Measurements from ENCODE around the gene MAGI2.

MAGI2 gene

GRCh38 chr7:78783179-78783962, 670.1 kb downstream of the MAGI2 start:
- H3K9me2 ChIP-seq (replicated peaks; ENCODE audit: control insufficient read depth, low read length) = no peaks in the 10 kb centered on the region
- H3F3A ChIP-seq (ENCODE audit: control insufficient read depth, insufficient read depth) = no peaks in the 10 kb centered on the region
- H4K20me1 ChIP-seq (ENCODE audit: control insufficient read depth, insufficient read depth, low read depth, low read length) = no peaks in the 10 kb centered on the region
- no peaks in the 10 kb centered on the region for H3K9me3 ChIP-seq (ENCODE audit: control insufficient read depth, insufficient read depth, low read length)
- H3K4me1 ChIP-seq (ENCODE audit: control insufficient read depth, low read length) = no peaks in the 10 kb centered on the region
- TF ChIP-seq CTCF (IDR thresholded peaks at IDR 0.05; ENCODE audit: low read depth, low read length, poor library complexity, severe bottlenecking) = no peak
- no peak for TF ChIP-seq EZH2phosphoT487 (IDR thresholded peaks at IDR 0.05; ENCODE audit: borderline replicate concordance, low read length)
- no peaks in the 10 kb centered on the region for H3K79me2 ChIP-seq (ENCODE audit: control insufficient read depth, low read length)
- no peak overlapping the region for H3K27ac ChIP-seq (ENCODE audit: low read depth, low read length)
- H3K4me3 ChIP-seq (ENCODE audit: low read length) = no peak overlapping the region
- H3K27me3 ChIP-seq (ENCODE audit: control insufficient read depth, low read length) = no peaks in the 10 kb centered on the region
- H3K36me3 ChIP-seq (ENCODE audit: control insufficient read depth, low read length) = no peaks in the 10 kb centered on the region
- H3K4me2 ChIP-seq (ENCODE audit: low read length) = no peak overlapping the region

DNA sequence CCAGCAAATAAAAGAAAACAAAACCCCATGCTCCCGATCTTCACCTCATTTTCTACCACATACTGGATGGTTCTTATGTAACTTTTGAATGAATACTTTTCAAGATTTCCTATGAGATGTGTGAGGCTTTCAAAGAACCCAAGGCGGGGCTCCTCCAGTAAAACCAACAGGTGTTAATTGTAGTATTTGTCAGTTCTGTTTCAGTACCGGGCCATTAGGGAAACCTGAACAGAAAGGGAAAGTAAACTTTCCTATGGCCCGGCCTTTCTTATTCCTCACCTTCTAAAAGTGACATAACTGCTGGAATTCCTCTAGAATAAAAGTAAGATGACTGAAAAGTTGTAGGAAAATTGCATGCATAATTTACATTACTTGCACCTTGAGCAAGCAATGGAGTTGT, 672.9 kb downstream of the MAGI2 start:
- no peaks in the 10 kb centered on the region for H3K9me3 ChIP-seq (ENCODE audit: control insufficient read depth, insufficient read depth, low read length)
- no peaks in the 10 kb centered on the region for H3K36me3 ChIP-seq (ENCODE audit: control insufficient read depth, low read length)
- no peak overlapping the region for H3K4me3 ChIP-seq (ENCODE audit: low read length)
- no peak for TF ChIP-seq EZH2phosphoT487 (IDR thresholded peaks at IDR 0.05; ENCODE audit: borderline replicate concordance, low read length)
- TF ChIP-seq CTCF (IDR thresholded peaks at IDR 0.05; ENCODE audit: low read depth, low read length, poor library complexity, severe bottlenecking) = no peak
- no peaks in the 10 kb centered on the region for H3K9me2 ChIP-seq (replicated peaks; ENCODE audit: control insufficient read depth, low read length)
- no peaks in the 10 kb centered on the region for H3K79me2 ChIP-seq (ENCODE audit: control insufficient read depth, low read length)
- no peak overlapping the region for H3K4me2 ChIP-seq (ENCODE audit: low read length)
- 0 out of 2 replicates have a peak, but pooled peaks cover 3% of the 10 kb centered on the region for H3F3A ChIP-seq (ENCODE audit: control insufficient read depth, insufficient read depth)
- H3K27me3 ChIP-seq (ENCODE audit: control insufficient read depth, low read length) = no peaks in the 10 kb centered on the region
- no peak overlapping the region for H3K27ac ChIP-seq (ENCODE audit: low read depth, low read length)
- H3K4me1 ChIP-seq (ENCODE audit: control insufficient read depth, low read length) = no peaks in the 10 kb centered on the region
- H4K20me1 ChIP-seq (ENCODE audit: control insufficient read depth, insufficient read depth, low read depth, low read length) = no peaks in the 10 kb centered on the region

DNA sequence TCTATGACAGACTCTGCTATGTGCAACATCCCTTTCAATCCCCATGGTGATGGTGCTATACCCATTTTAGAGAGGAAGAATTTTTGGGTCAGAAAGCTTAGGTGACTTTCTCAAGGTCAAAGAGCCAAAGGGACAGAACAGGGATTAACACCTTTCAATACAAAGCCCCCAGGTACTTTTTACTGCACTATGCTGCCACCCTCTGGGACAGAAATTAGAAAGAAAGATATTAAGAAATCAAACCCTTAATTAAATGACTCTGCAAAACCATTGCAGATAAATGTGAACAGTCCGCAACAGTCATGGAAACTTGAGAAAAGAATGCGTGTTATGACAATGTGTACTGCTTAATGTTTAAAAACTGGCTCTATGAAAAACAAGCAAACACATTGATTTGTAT, 673.7 kb downstream of the MAGI2 start:
- TF ChIP-seq CTCF (IDR thresholded peaks at IDR 0.05; ENCODE audit: low read depth, low read length, poor library complexity, severe bottlenecking) (peak; percentile 11), EZH2phosphoT487 (IDR thresholded peaks at IDR 0.05; ENCODE audit: borderline replicate concordance, low read length) (no peak)
- Histone ChIP-seq H3F3A (ENCODE audit: control insufficient read depth, insufficient read depth) (0 out of 2 replicates have a peak, but pooled peaks cover 3% of the 10 kb centered on the region), H3K4me3 (ENCODE audit: low read length) (no peak overlapping the region), H4K20me1 (ENCODE audit: control insufficient read depth, insufficient read depth, low read depth, low read length) (no peaks in the 10 kb centered on the region), H3K4me2 (ENCODE audit: low read length) (no peak overlapping the region), H3K9me2 (replicated peaks; ENCODE audit: control insufficient read depth, low read length) (no peaks in the 10 kb centered on the region), H3K79me2 (ENCODE audit: control insufficient read depth, low read length) (no peaks in the 10 kb centered on the region), H3K9me3 (ENCODE audit: control insufficient read depth, insufficient read depth, low read length) (no peaks in the 10 kb centered on the region), H3K4me1 (ENCODE audit: control insufficient read depth, low read length) (no peaks in the 10 kb centered on the region), H3K36me3 (ENCODE audit: control insufficient read depth, low read length) (no peaks in the 10 kb centered on the region), H3K27ac (ENCODE audit: low read depth, low read length) (no peak overlapping the region), H3K27me3 (ENCODE audit: control insufficient read depth, low read length) (no peaks in the 10 kb centered on the region)
